ENCODE data around the gene STK17A. TPM values are rescaled to one million over a fixed set of nuclear protein-coding genes. Genes with fewer than 3 reads are reported as not detected.

STK17A gene
- total RNA-seq, 2 experiments from 2014 or later, result 25.8 to 28.7 TPM

DNA sequence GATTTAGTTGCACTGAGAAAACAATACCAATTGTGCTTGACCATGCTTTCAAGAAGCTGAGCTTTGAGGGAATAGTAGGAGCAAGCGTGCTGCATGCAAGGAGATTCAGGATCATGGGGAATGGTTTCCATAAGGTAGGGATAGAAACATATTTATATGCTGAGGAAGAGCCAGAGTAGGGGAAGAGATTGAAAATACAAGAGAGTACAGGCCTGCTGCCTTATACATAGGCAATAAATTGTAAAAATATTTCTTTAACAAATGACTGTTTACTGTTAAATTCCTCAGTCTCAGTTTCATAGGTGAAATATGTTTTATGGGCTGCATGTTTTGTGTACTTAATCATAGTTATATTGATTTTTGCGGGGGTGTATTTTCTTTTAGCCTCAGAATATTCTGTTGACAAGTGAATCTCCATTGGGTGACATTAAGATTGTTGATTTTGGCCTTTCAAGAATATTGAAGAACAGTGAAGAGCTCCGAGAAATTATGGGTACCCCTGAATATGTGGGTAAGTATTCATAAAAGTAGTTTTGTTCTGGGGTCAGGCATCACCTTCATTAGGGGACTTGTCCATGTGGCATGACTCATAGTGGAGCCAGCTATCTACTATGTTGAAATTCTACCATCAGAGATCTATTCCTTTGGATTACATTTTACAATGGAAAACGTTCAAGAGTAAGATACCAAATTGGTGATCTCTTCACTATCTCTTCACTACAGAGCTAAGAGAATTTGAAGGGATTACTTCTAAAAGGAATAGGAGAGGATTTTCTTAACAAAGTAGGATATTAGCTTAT, 36.5 kb downstream of the STK17A start:
- peaks cover 85% of the 10 kb centered on the region for H3K36me3 ChIP-seq (ENCODE audit: insufficient read depth, low read length)
- H3K4me2 ChIP-seq (ENCODE audit: low read length), result no peak overlapping the region
- BruUV-seq (replicated peaks), result no TSS peak
- H2AFZ ChIP-seq (ENCODE audit: low read length), result no peak overlapping the region
- intact Hi-C loops (cut with micrococcal nuclease; ENCODE audit: unreplicated experiment), result no loop called here
- no peak overlapping the region for H3K27ac ChIP-seq (ENCODE audit: low read depth, low read length, poor library complexity, severe bottlenecking)
- 0 out of 2 replicates have a peak, but pooled peaks cover 10% of the 10 kb centered on the region for H4K20me1 ChIP-seq (ENCODE audit: insufficient read depth, low read length)
- POLR2A ChIA-PET, result interaction anchor here (0.5 to 0.6 kb wide), 2 partner anchors 37 to 1128 kb away, joined by 3 to 6 read pairs; no protein-coding TSS in a partner anchor
- no peak for DNase-seq (ENCODE audit: low spot score)
- CTCF ChIA-PET (ENCODE audit: unreplicated experiment), result no interaction called here
- no peaks in the 10 kb centered on the region for H3K9me2 ChIP-seq (ENCODE audit: insufficient read depth, low read length)
- H3K9me3 ChIP-seq (ENCODE audit: low read length), result no peaks in the 10 kb centered on the region
- H3K79me2 ChIP-seq (ENCODE audit: insufficient read depth, low read depth, low read length), result peaks cover 15% of the 10 kb centered on the region; the same call in 1 of the 2 replicates
- peaks cover 23% of the 10 kb centered on the region for H3K4me1 ChIP-seq (ENCODE audit: insufficient read depth, low read length, poor library complexity, severe bottlenecking)
- H3K4me3 ChIP-seq (ENCODE audit: low read depth, low read length, poor library complexity, severe bottlenecking), result no peak overlapping the region
- no peak for TF ChIP-seq EZH2phosphoT487 (IDR thresholded peaks at IDR 0.05; ENCODE audit: borderline replicate concordance, low read depth, low read length)
- TF ChIP-seq, protein P1, sequence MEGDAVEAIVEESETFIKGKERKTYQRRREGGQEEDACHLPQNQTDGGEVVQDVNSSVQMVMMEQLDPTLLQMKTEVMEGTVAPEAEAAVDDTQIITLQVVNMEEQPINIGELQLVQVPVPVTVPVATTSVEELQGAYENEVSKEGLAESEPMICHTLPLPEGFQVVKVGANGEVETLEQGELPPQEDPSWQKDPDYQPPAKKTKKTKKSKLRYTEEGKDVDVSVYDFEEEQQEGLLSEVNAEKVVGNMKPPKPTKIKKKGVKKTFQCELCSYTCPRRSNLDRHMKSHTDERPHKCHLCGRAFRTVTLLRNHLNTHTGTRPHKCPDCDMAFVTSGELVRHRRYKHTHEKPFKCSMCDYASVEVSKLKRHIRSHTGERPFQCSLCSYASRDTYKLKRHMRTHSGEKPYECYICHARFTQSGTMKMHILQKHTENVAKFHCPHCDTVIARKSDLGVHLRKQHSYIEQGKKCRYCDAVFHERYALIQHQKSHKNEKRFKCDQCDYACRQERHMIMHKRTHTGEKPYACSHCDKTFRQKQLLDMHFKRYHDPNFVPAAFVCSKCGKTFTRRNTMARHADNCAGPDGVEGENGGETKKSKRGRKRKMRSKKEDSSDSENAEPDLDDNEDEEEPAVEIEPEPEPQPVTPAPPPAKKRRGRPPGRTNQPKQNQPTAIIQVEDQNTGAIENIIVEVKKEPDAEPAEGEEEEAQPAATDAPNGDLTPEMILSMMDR (conservative IDR thresholded peaks at IDR 0.05; ENCODE audit: low read length), result no peak

DNA sequence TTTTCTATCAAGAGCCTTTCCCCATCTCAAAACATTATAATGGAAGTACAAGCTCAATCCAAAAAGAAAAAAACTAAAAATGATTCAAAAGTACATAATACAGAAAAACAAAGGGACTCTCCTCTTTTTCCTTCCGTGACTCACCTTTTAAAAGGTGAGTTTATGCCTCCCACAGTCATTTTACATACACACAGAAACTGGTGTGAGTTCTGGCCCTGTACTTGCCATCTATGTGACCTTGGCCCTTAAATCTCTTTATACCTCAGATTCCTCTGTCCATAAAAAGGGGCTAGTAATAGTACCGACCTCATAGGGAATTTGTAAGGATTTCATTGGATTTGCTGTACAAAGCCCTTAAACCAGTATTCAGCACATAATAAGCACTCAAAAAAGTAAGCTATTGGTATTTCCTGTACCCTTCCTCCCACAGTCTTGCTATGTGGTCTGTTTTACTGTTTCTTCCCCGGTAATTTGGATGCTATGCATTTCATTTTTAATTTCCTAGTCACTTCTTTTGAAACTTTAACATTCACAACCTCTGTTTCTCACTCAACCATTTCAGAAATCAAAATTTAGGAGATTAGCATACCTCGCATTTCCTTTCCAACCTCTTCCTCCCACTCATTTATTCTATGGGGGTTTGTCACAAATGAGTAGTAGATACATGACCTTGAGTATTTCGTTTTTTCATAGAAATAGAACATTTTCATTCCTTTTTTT, 39.0 kb downstream of the STK17A start:
- Histone ChIP-seq H3K4me1 (ENCODE audit: insufficient read depth, low read length, poor library complexity, severe bottlenecking) (peaks cover 44% of the 10 kb centered on the region), H3K36me3 (ENCODE audit: insufficient read depth, low read length) (peaks cover 87% of the 10 kb centered on the region), H2AFZ (ENCODE audit: low read length) (no peak overlapping the region), H3K4me3 (ENCODE audit: low read depth, low read length, poor library complexity, severe bottlenecking) (no peak overlapping the region), H3K9me2 (ENCODE audit: insufficient read depth, low read length) (no peaks in the 10 kb centered on the region), H3K79me2 (ENCODE audit: insufficient read depth, low read depth, low read length) (peaks cover 36% of the 10 kb centered on the region; the same call in 1 of the 2 replicates), H3K9me3 (ENCODE audit: low read length) (no peaks in the 10 kb centered on the region), H3K27ac (ENCODE audit: low read depth, low read length, poor library complexity, severe bottlenecking) (no peak overlapping the region), H4K20me1 (ENCODE audit: insufficient read depth, low read length) (0 out of 2 replicates have a peak, but pooled peaks cover 16% of the 10 kb centered on the region), H3K4me2 (ENCODE audit: low read length) (peak overlapping the region; percentile 6; the same call in 1 of the 2 replicates)
- no peak for DNase-seq (ENCODE audit: low spot score)
- BruUV-seq (replicated peaks), result no TSS peak
- intact Hi-C loops (cut with micrococcal nuclease; ENCODE audit: unreplicated experiment), result no loop called here
- POLR2A ChIA-PET, result interaction anchor here (0.6 to 1.3 kb wide), 5 partner anchors 10 to 259 kb away, joined by 3 to 5 read pairs (median 3); partner anchors contain the start of gene STK17A
- no peak for TF ChIP-seq EZH2phosphoT487 (IDR thresholded peaks at IDR 0.05; ENCODE audit: borderline replicate concordance, low read depth, low read length)
- TF ChIP-seq, protein P1 (conservative IDR thresholded peaks at IDR 0.05; ENCODE audit: low read length), result no peak
- CTCF ChIA-PET (ENCODE audit: unreplicated experiment), result interaction anchor here (0.5 kb wide), 1 partner anchor 29 kb away, joined by 6 read pairs; no protein-coding TSS in a partner anchor
